ENCODE results near the gene STIM2.

Gene STIM2

GRCh38 chr4:26912810-26913209, 52.2 kb downstream of the STIM2 start:
- no peak for DNase-seq (ENCODE audit: low spot score)
- in situ Hi-C loops (cut with MboI; ENCODE audit: low pct_unique_long_range_greater_than_20kb, low sequenced_read_pairs, unreplicated experiment), result no loop called here
- TF ChIP-seq CTCF (IDR thresholded peaks at IDR 0.05; ENCODE audit: extremely low read depth, insufficient read depth, missing control alignments), result no peak

- no peak for TF ChIP-seq CTCF (IDR thresholded peaks at IDR 0.05; ENCODE audit: extremely low read depth, insufficient read depth, missing control alignments)
- in situ Hi-C loops (cut with MboI; ENCODE audit: low pct_unique_long_range_greater_than_20kb, low sequenced_read_pairs, unreplicated experiment), result no loop called here
- DNase-seq (ENCODE audit: low spot score), result no peak
Observed at GRCh38 chr4:26916195-26916594, 55.6 kb downstream of the STIM2 start.

GRCh38 chr4:26930964-26931363, 70.3 kb downstream of the STIM2 start:
- DNase-seq (ENCODE audit: low spot score), result no peak
- no peak for TF ChIP-seq CTCF (IDR thresholded peaks at IDR 0.05; ENCODE audit: extremely low read depth, insufficient read depth, missing control alignments)
- in situ Hi-C loops (cut with MboI; ENCODE audit: low pct_unique_long_range_greater_than_20kb, low sequenced_read_pairs, unreplicated experiment), result no loop called here

- no peak for TF ChIP-seq CTCF (IDR thresholded peaks at IDR 0.05; ENCODE audit: extremely low read depth, insufficient read depth, missing control alignments)
- DNase-seq (ENCODE audit: low spot score), result no peak
- in situ Hi-C loops (cut with MboI; ENCODE audit: low pct_unique_long_range_greater_than_20kb, low sequenced_read_pairs, unreplicated experiment), result no loop called here
Observed at GRCh38 chr4:26931451-26931850, 70.8 kb downstream of the STIM2 start.

GRCh38 chr4:26931966-26932365, 71.3 kb downstream of the STIM2 start:
- DNase-seq (ENCODE audit: low spot score), result no peak
- in situ Hi-C loops (cut with MboI; ENCODE audit: low pct_unique_long_range_greater_than_20kb, low sequenced_read_pairs, unreplicated experiment), result no loop called here
- no peak for TF ChIP-seq CTCF (IDR thresholded peaks at IDR 0.05; ENCODE audit: extremely low read depth, insufficient read depth, missing control alignments)

- no peak for TF ChIP-seq CTCF (IDR thresholded peaks at IDR 0.05; ENCODE audit: extremely low read depth, insufficient read depth, missing control alignments)
- in situ Hi-C loops (cut with MboI; ENCODE audit: low pct_unique_long_range_greater_than_20kb, low sequenced_read_pairs, unreplicated experiment), result no loop called here
- no peak for DNase-seq (ENCODE audit: low spot score)
Observed at GRCh38 chr4:26935397-26935796, 74.8 kb downstream of the STIM2 start.

Data from GM13977 (cell line).